ENCODE results near the gene R3HCC1L.
"Not testable (repeated sequence)": the region's sequence is repeated elsewhere in the genome, so short reads cannot be mapped to it uniquely, and the experiment has no call there.

Gene R3HCC1L

GRCh38 chr10:98186681-98187080, 52.2 kb downstream of the R3HCC1L start:
- H3K36me3 Mint-ChIP-seq: peaks cover 52% of the 10 kb centered on the region

GRCh38 chr10:98190773-98191172, 56.3 kb downstream of the R3HCC1L start:
- not testable (repeated sequence) for H3K4me3 Mint-ChIP-seq; H3K27ac Mint-ChIP-seq; ATAC-seq; DNase-seq (ENCODE audit: low spot score in 2 of 2); H3K9me3 Mint-ChIP-seq
- peaks cover 47% of the 10 kb centered on the region for H3K36me3 Mint-ChIP-seq
- H3K4me1 Mint-ChIP-seq: peaks cover 20% of the 10 kb centered on the region

More at GRCh38 chr10:98186681-98187080, 52.2 kb downstream of the R3HCC1L start:
- Mint-ChIP-seq H3K4me3 (no peak overlapping the region), H3K4me1 (peaks cover 30% of the 10 kb centered on the region), H3K27ac (no peak overlapping the region), H3K9me3 (peaks cover 3% of the 10 kb centered on the region)
- DNase-seq (ENCODE audit: low spot score in 2 of 2) (no peak), ATAC-seq (peak; percentile 16)

DNA sequence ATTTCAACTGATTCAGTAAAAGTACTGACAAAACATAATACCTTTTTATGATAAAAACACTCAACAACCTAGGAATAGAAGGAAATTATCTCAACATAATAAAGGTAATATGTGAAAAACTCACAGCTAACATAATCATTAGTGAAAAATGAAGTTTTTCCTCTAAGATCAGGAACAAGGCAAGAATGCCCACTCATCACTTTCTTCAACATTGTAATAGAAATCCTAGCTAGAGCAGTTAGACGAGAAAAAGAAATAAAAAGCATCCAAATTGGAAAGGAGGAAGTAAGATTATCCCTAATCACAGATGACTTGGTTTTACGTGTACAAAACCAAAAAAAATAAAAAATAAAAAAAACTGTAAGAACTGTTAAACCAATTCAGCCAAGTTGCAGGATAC, 58.6 kb downstream of the R3HCC1L start:
- ATAC-seq (no peak), DNase-seq (ENCODE audit: low spot score in 2 of 2) (no peak)
- Mint-ChIP-seq H3K4me3 (no peak overlapping the region), H3K36me3 (peaks cover 26% of the 10 kb centered on the region), H3K27ac (no peak overlapping the region), H3K9me3 (peaks cover 2% of the 10 kb centered on the region), H3K4me1 (peaks cover 35% of the 10 kb centered on the region)

DNA sequence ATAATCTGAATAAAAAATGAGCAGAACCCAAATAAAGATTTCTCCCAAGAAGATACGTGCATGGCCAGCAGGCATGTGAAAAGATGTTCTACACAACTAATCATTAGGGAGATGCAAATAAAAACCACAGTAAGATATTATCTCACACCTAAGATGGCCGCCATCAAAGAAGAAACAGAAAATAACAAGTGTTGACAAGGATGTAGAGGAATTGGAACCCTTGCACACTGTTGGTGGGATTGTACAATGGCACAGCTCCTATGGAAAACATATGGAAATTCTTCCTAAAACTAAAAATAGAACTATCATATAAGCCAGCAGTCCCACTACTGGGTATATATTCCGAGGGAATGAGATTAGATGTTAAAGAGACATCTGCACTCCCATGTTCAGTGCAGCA, 60.2 kb downstream of the R3HCC1L start:
- no peak overlapping the region for H3K4me3 Mint-ChIP-seq
- H3K9me3 Mint-ChIP-seq: peaks cover 2% of the 10 kb centered on the region
- DNase-seq (ENCODE audit: low spot score in 2 of 2) (no peak), ATAC-seq (no peak)
- H3K4me1 Mint-ChIP-seq: peaks cover 35% of the 10 kb centered on the region
- H3K36me3 Mint-ChIP-seq: peaks cover 24% of the 10 kb centered on the region
- H3K27ac Mint-ChIP-seq: no peak overlapping the region

GRCh38 chr10:98195120-98195519, 60.7 kb downstream of the R3HCC1L start:
- DNase-seq (ENCODE audit: low spot score in 2 of 2) (no peak), ATAC-seq (peak; percentile 54)
- H3K27ac Mint-ChIP-seq: no peak overlapping the region
- H3K9me3 Mint-ChIP-seq: peaks cover 2% of the 10 kb centered on the region
- no peak overlapping the region for H3K4me3 Mint-ChIP-seq
- peaks cover 20% of the 10 kb centered on the region for H3K36me3 Mint-ChIP-seq
- peaks cover 35% of the 10 kb centered on the region for H3K4me1 Mint-ChIP-seq

DNA sequence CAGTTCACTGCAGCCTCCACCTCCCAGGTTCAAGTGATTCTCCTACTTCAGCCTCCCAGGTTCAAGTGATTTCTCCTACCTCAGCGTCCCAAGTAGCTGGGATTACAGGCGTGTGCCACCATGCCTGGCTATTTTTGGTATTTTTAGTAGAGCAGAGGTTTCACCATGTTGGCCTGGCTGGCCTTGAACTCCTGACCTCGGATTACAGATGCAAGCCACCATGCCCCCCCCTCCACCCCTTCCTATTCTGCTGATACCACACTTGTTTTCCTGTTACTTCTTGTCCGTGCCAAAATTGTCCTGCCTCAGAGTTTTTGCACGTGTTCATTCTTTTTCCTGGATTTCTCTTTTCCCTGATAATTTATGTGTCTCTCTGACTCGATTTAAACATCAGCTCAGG, 62.5 kb downstream of the R3HCC1L start:
- peaks cover 12% of the 10 kb centered on the region for H3K36me3 Mint-ChIP-seq
- H3K27ac Mint-ChIP-seq: no peak overlapping the region

DNA sequence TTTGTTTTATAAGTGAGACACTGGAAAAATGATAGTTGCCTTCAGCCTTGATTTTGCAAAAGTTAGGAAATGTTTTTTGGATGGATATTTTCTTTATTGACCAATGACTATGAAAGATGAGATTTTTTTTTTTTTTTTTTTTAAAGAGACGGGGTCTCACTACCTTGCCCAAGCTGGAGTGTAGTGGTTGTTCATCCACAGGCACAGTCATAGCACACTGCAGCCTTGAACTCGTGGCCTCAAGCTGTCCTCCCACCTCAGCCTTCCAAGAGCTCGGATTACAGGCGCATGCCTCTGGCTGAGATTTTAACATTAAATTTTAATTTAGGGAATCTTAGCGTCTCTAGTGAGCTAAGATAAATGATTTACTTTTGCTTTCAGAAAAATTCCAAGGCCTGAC, 67.3 kb downstream of the R3HCC1L start:
- H3K36me3 Mint-ChIP-seq: peaks cover 20% of the 10 kb centered on the region
- H3K27ac Mint-ChIP-seq: no peak overlapping the region
- ATAC-seq (no peak), DNase-seq (ENCODE audit: low spot score in 2 of 2) (no peak)
- peaks cover 28% of the 10 kb centered on the region for H3K4me1 Mint-ChIP-seq
- H3K9me3 Mint-ChIP-seq: no peaks in the 10 kb centered on the region
- no peak overlapping the region for H3K4me3 Mint-ChIP-seq

More for the DNA sequence above, 62.5 kb downstream of the R3HCC1L start:
- Mint-ChIP-seq H3K4me1 (peaks cover 35% of the 10 kb centered on the region), H3K9me3 (peaks cover 2% of the 10 kb centered on the region), H3K4me3 (no peak overlapping the region)
- no peak for ATAC-seq
- no peak for DNase-seq (ENCODE audit: low spot score in 2 of 2)

DNA sequence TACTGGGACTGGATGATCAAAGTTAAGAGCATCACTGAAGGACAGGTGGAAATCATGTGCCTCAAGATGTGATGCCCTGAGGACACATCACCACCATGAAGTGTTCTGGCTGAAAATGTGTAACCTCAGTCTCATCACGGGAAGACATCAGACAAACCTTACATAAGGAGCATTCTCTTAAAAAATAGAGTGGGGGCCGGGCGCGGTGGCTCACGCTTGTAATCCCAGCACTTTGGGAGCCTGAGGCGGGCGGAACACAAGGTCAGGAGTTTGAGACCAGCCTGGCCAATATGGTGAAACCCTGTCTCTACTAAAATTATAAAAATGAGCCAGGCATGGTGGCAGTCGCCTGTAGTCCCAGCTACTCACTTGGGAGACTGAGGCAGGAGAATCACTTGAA, 67.9 kb downstream of the R3HCC1L start:
- no peak overlapping the region for H3K4me3 Mint-ChIP-seq
- peaks cover 23% of the 10 kb centered on the region for H3K36me3 Mint-ChIP-seq
- peaks cover 22% of the 10 kb centered on the region for H3K4me1 Mint-ChIP-seq
- H3K9me3 Mint-ChIP-seq: no peaks in the 10 kb centered on the region
- no peak overlapping the region for H3K27ac Mint-ChIP-seq
- ATAC-seq (no peak), DNase-seq (ENCODE audit: low spot score in 2 of 2) (no peak)

GRCh38 chr10:98205351-98205750, 70.9 kb downstream of the R3HCC1L start:
- DNase-seq (ENCODE audit: low spot score in 2 of 2) (no peak), ATAC-seq (no peak)
- H3K9me3 Mint-ChIP-seq: no peaks in the 10 kb centered on the region
- H3K4me3 Mint-ChIP-seq: no peak overlapping the region
- peaks cover 36% of the 10 kb centered on the region for H3K4me1 Mint-ChIP-seq
- no peak overlapping the region for H3K27ac Mint-ChIP-seq
- H3K36me3 Mint-ChIP-seq: peaks cover 52% of the 10 kb centered on the region

DNA sequence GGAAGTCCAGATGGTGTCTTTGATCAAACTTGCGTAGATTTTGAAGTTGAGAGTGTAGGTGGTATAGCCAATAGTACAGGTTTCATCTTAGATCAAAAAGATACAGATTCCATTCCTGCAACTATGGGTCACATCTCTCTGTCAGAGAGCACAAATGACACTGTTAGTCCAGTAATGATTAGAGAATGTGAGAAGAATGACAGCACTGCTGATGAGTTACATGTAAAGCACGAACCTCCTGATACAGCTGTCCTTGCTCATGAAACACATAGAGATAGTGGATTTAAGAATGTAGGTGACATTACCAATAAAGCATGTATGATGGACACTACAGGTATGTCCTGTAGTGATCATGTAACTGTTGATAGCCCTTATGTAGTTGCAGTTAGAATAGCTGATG, 74.5 kb downstream of the R3HCC1L start:
- DNase-seq (ENCODE audit: low spot score in 2 of 2) (no peak), ATAC-seq (peak; percentile 75)
- Mint-ChIP-seq H3K27ac (no peak overlapping the region), H3K36me3 (peaks cover 39% of the 10 kb centered on the region), H3K4me1 (peaks cover 43% of the 10 kb centered on the region), H3K4me3 (no peak overlapping the region), H3K9me3 (no peaks in the 10 kb centered on the region)

- ATAC-seq: no peak
- peaks cover 39% of the 10 kb centered on the region for H3K36me3 Mint-ChIP-seq
- H3K9me3 Mint-ChIP-seq: no peaks in the 10 kb centered on the region
- DNase-seq (ENCODE audit: low spot score in 2 of 2): no peak
- H3K27ac Mint-ChIP-seq: no peak overlapping the region
- peaks cover 40% of the 10 kb centered on the region for H3K4me1 Mint-ChIP-seq
- no peak overlapping the region for H3K4me3 Mint-ChIP-seq
Observed at GRCh38 chr10:98209441-98209840, 75.0 kb downstream of the R3HCC1L start.

DNA sequence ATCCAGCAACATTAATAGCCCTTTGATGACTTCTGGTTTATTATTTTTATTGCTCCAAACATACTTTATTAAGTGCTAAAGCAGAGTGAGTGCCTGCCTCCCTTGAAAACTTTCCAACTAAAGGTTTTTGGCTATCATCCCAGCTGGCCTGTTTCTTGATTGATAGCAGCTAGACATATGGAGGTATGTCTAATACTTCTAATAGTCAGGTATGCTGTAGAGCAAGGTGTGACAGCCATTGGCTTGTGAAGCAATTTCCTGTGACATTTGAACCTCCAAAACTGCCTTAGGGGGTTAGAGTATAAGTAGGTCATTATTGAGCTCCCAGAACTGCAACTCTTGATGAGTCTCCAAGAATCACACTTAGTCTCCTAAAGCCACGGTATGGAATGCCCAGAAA, 77.7 kb downstream of the R3HCC1L start:
- no peak for ATAC-seq
- Mint-ChIP-seq H3K36me3 (peaks cover 38% of the 10 kb centered on the region), H3K4me3 (no peak overlapping the region), H3K9me3 (peaks cover 2% of the 10 kb centered on the region), H3K4me1 (peaks cover 40% of the 10 kb centered on the region), H3K27ac (no peak overlapping the region)
- no peak for DNase-seq (ENCODE audit: low spot score in 2 of 2)

GRCh38 chr10:98213740-98214139, 79.3 kb downstream of the R3HCC1L start:
- no peak overlapping the region for H3K4me3 Mint-ChIP-seq
- DNase-seq (ENCODE audit: low spot score in 2 of 2) (no peak), ATAC-seq (peak; percentile 60)
- peaks cover 41% of the 10 kb centered on the region for H3K4me1 Mint-ChIP-seq
- H3K27ac Mint-ChIP-seq: no peak overlapping the region
- peaks cover 10% of the 10 kb centered on the region for H3K9me3 Mint-ChIP-seq
- H3K36me3 Mint-ChIP-seq: peaks cover 23% of the 10 kb centered on the region

GRCh38 chr10:98215373-98215772, 80.9 kb downstream of the R3HCC1L start:
- peaks cover 21% of the 10 kb centered on the region for H3K9me3 Mint-ChIP-seq
- DNase-seq (ENCODE audit: low spot score in 2 of 2): no peak
- no peak for ATAC-seq
- no peak overlapping the region for H3K27ac Mint-ChIP-seq
- H3K4me1 Mint-ChIP-seq: peaks cover 30% of the 10 kb centered on the region
- H3K4me3 Mint-ChIP-seq: no peak overlapping the region
- peaks cover 8% of the 10 kb centered on the region for H3K36me3 Mint-ChIP-seq

GRCh38 chr10:98217801-98218200, 83.3 kb downstream of the R3HCC1L start:
- DNase-seq (ENCODE audit: low spot score in 2 of 2): no peak
- Mint-ChIP-seq H3K27ac (no peak overlapping the region), H3K9me3 (peaks cover 21% of the 10 kb centered on the region), H3K36me3 (no peaks in the 10 kb centered on the region), H3K4me1 (peaks cover 17% of the 10 kb centered on the region), H3K4me3 (no peak overlapping the region)
- no peak for ATAC-seq

DNA sequence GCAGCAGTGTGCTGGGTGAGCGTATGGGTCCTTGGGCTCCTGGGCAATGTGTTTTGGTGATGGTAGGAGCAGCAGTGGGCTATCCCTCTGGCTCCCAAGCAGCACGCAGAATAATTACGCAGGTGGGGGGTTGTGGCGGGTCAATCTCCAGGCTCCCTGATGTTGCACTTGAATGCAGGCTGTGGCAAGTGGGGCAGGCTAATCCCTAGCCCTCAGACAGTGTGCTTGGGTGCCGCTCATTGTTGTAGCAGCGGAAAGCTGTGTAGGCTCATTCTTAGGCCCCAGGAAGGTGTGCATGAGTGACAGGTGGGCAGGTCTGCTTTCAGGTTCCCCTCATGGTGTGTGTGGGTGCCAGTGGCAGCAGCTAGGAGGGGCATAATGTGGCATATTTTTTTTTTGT, 89.4 kb downstream of the R3HCC1L start:
- H3K4me1 Mint-ChIP-seq: peaks cover 26% of the 10 kb centered on the region
- no peak overlapping the region for H3K4me3 Mint-ChIP-seq
- no peak overlapping the region for H3K27ac Mint-ChIP-seq
- ATAC-seq: no peak
- DNase-seq (ENCODE audit: low spot score in 2 of 2): no peak
- no peaks in the 10 kb centered on the region for H3K36me3 Mint-ChIP-seq
- peaks cover 11% of the 10 kb centered on the region for H3K9me3 Mint-ChIP-seq

- H3K4me3 Mint-ChIP-seq: no peak overlapping the region
- no peaks in the 10 kb centered on the region for H3K36me3 Mint-ChIP-seq
Observed at GRCh38 chr10:98224509-98224908, 90.1 kb downstream of the R3HCC1L start.

More at GRCh38 chr10:98224509-98224908, 90.1 kb downstream of the R3HCC1L start:
- Mint-ChIP-seq H3K27ac (no peak overlapping the region), H3K9me3 (peaks cover 5% of the 10 kb centered on the region), H3K4me1 (peaks cover 32% of the 10 kb centered on the region)
- no peak for DNase-seq (ENCODE audit: low spot score in 2 of 2)
- ATAC-seq: no peak

Data from stimulated activated effector memory CD8-positive, alpha-beta T cell treated with anti-CD3 and anti-CD28 coated beads, Interleukin-12 subunit alpha, Interleukin-12 subunit beta, amount 100 ng/mL, for 72 hours (primary cell).